K562 (cell line): Measurements from ENCODE around the gene HAUS5. TPM values are rescaled to one million over a fixed set of nuclear protein-coding genes. Genes with fewer than 3 reads are reported as not detected.
A peak's percentile ranks its signal among the peaks of the same experiment; 100 is the strongest.

Source experiments
- ATAC-seq: fragments of 200-7000 bp; cut with Tn5 transposase; 3 replicates; pipeline ENCODE4 v1.9.1; 2020; ENCODE audit warnings: moderate library complexity
- BruUV-seq: library from RNA; stranded (reverse); fragments of 400-500 nt; replicated peaks from 2 replicates; lab custom pipeline; 2021; lab: Mats Ljungman, UMichigan
- CTCF ChIA-PET: fragments of 300-600 bp; formaldehyde crosslinking; extraction: SDS; loops from one replicate; lab custom pipeline; 2021; ENCODE audit warnings: low intra/inter-chr PET ratio; lab: Yijun Ruan, JAX
- POLR2A ChIA-PET: fragments of 300-600, 350-650 bp; sonication (Branson Sonifier 250); formaldehyde crosslinking; extraction: SDS; loops from one replicate; lab custom pipeline; 2021; ENCODE audit warnings: antibody characterized with exemption, inconsistent platforms; lab: Yijun Ruan, JAX
- DNase-seq, 4 experiments: peaks; one replicate each; pipeline versions ENCODE4 v3.0.0 to v3.0.0-alpha.2; 2011 to 2018; ENCODE audit warnings: low spot score in 3 of 4, mixed read lengths in 3 of 4; ENCODE audit errors: extremely low read depth in 1 of 4
- FAIRE-seq: peaks from 2 replicates; lab custom pipeline; 2011; peaks lifted over from hg19 to GRCh38; lab: Jason Lieb, UNC
- H2AFZ ChIP-seq: 2 replicates; pipeline ENCODE4 v1.6.0; 2011; ENCODE audit warnings: low read depth, low read length, control low read depth, inconsistent platforms
- H3K27ac ChIP-seq: fragments of 200-600 bp; 3 replicates; pipeline ENCODE4 v1.8.0; 2011; ENCODE audit warnings: low read depth, mild to moderate bottlenecking, control low read depth, inconsistent platforms, low read length, moderate library complexity, mixed read lengths; ENCODE audit errors: extremely low read depth
- H3K27me3 ChIP-seq, 2 experiments: fragments of 300-600 bp in 1 of 2; 2 replicates in 1 of 2; 3 replicates in 1 of 2; pipeline versions ENCODE4 v1.6.0 to v1.8.0; 2011; ENCODE audit warnings: inconsistent platforms in 2 of 2, low read length in 2 of 2, mild to moderate bottlenecking in 1 of 2, mixed read lengths in 1 of 2, moderate library complexity in 1 of 2; ENCODE audit not compliant: control insufficient read depth in 2 of 2, insufficient read depth in 2 of 2
- H3K36me3 ChIP-seq: fragments of 300-600 bp; 3 replicates; pipeline ENCODE4 v1.8.0; 2011; ENCODE audit warnings: mild to moderate bottlenecking, low read length, inconsistent platforms; ENCODE audit not compliant: control insufficient read depth, insufficient read depth
- H3K4me1 ChIP-seq, 2 experiments: fragments of 200-600 bp in 1 of 2; replicated peaks in 1 of 2; 2 replicates in 1 of 2; 3 replicates in 1 of 2; pipeline versions ENCODE4 v1.5.1 to v1.8.0; 2011; ENCODE audit warnings: inconsistent platforms in 2 of 2, low read length in 2 of 2, mild to moderate bottlenecking in 1 of 2, mixed read lengths in 1 of 2, moderate library complexity in 1 of 2; ENCODE audit not compliant: control insufficient read depth in 2 of 2, insufficient read depth in 2 of 2
- H3K4me2 ChIP-seq: 2 replicates; pipeline ENCODE4 v1.6.1; 2011; ENCODE audit warnings: low read length, control low read depth, inconsistent platforms, mixed read lengths; ENCODE audit not compliant: insufficient read depth
- H3K4me3 ChIP-seq: fragments of 200-600 bp; sonication (generic), shearing (Covaris generic); 2 replicates; pipeline ENCODE4 v1.5.1; 2016; ENCODE audit warnings: control low read depth, inconsistent platforms
- H3K79me2 ChIP-seq: fragments of 200-600 bp; 3 replicates; pipeline ENCODE4 v1.8.0; 2011; ENCODE audit warnings: low read length, inconsistent platforms; ENCODE audit not compliant: control insufficient read depth, insufficient read depth
- H3K9ac ChIP-seq, 2 experiments: 2 replicates each; pipeline versions ENCODE4 v1.6.0 to v1.6.1; 2011; ENCODE audit warnings: low read depth in 2 of 2, low read length in 2 of 2, control low read depth in 1 of 2, inconsistent platforms in 1 of 2, mild to moderate bottlenecking in 1 of 2, mixed read lengths in 1 of 2; ENCODE audit not compliant: insufficient read depth in 1 of 2
- H3K9me1 ChIP-seq: one replicate; pipeline ENCODE4 v1.6.0; 2011; ENCODE audit warnings: inconsistent platforms, mild to moderate bottlenecking, low read length, moderate library complexity; ENCODE audit not compliant: control insufficient read depth, insufficient read depth
- H3K9me3 ChIP-seq: replicated peaks from 2 replicates; pipeline ENCODE4 v1.5.1; 2011; ENCODE audit warnings: low read depth, low read length, inconsistent platforms; ENCODE audit not compliant: control insufficient read depth, insufficient read depth
- H4K20me1 ChIP-seq: replicated peaks from 2 replicates; pipeline ENCODE4 v1.6.1; 2011; ENCODE audit warnings: low read length, inconsistent platforms, mixed read lengths; ENCODE audit not compliant: control insufficient read depth, insufficient read depth
- DPF2 ChIP-seq: fragments of 450-650 bp; IDR thresholded peaks from 2 replicates; pipeline ENCODE4 v1.6.1; 2016
- GABPB2 ChIP-seq: fragments of 250-450 bp; sonication (Bioruptor Pico); conservative IDR thresholded peaks from 2 replicates; pipeline ENCODE4 v1.5.1; 2021; ENCODE audit warnings: mild to moderate bottlenecking
- RBFOX2 ChIP-seq: fragments of 200-400 bp; formaldehyde crosslinking; IDR thresholded peaks from 2 replicates; pipeline ENCODE4 v1.6.1; 2017; ENCODE audit warnings: low read depth, mild to moderate bottlenecking, low read length, moderate library complexity
- RFX5 ChIP-seq: IDR thresholded peaks from 2 replicates; pipeline ENCODE4 v1.6.1; 2011; ENCODE audit warnings: low read depth, mild to moderate bottlenecking, improper control_type of control experiment, low read length
- WGBS: fragments of 100-300 bp; shearing (Covaris generic); methylation state at CpG from one replicate; pipeline ENCODE4 v1.1.6; 2016; ENCODE audit warnings: low coverage, mixed read lengths; ENCODE audit not compliant: insufficient coverage; ENCODE audit errors: missing lambda C conversion rate; 5-methylcytosine and 5-hydroxymethylcytosine counted together
- in situ Hi-C: fragments of 300-500 bp; cut with MboI; formaldehyde crosslinking; loops from 4 replicates; pipeline ENCODE4 v1.15.0; 2018; ENCODE audit warnings: inconsistent platforms, mixed read lengths
- intact Hi-C: fragments of 100-400 bp; cut with micrococcal nuclease; formaldehyde crosslinking; loops from 2 replicates; pipeline ENCODE4 v1.14.2; 2022
- polyA plus RNA-seq, 8 experiments: library from polyadenylated mRNA; depleted of rRNA in 4 of 8; stranded (reverse) in 5 of 8; unstranded in 3 of 8; fragments of >200 nt; fragmentation: Nextera tagmentation in 2 of 8; fragmentation: Illumina TruSeq in 1 of 8; extraction: Ambion mirVana in 2 of 8; extraction: Trizol in 1 of 8; gene quantifications; 2 replicates each; pipeline versions ENCODE4 v1.2.1 to v1.2.3, GENCODE V29; 2011 to 2014; ENCODE audit warnings: inconsistent platforms in 1 of 8, missing spikeins in 1 of 8
- total RNA-seq, 7 experiments: library from RNA; depleted of rRNA in 6 of 7; stranded (reverse); fragments of >200 nt in 6 of 7; fragmentation: Illumina TruSeq in 2 of 7; extraction: Trizol in 2 of 7; gene quantifications; 2 replicates each; pipeline versions ENCODE4 v1.2.1 to v1.2.3, GENCODE V29; 2011 to 2021; ENCODE audit warnings: low replicate concordance in 1 of 7

HAUS5 gene
- total and polyA plus RNA-seq, 9 of the 15 experiments (the other 6 are each of a cell fraction or from before 2014, with no cell fraction given) = 3.5 to 41.3 (median 14.2) TPM

- H3K4me2 ChIP-seq = peak overlapping the region; percentile 98
- peaks cover 7 to 32% of the 10 kb centered on the region in 2 experiments; a peak in 3 of 5 replicates for H3K4me1 ChIP-seq
- H3K4me3 ChIP-seq = no peak overlapping the region; the same call in 1 of the 2 replicates
- peak overlapping the region; percentile 97; a peak in 1 of 4 replicates for H3K9ac ChIP-seq
- H3K9me1 ChIP-seq = no peaks in the 10 kb centered on the region
- intact Hi-C loops = no loop called here
- ChIA-PET POLR2A (interaction anchor here (0.5 to 1.8 kb wide), 7 partner anchors 10 to 319 kb away, joined by 3 to 7 read pairs (median 4); partner anchors contain the start of genes COX6B1 and ETV2), CTCF (interaction anchor here (0.6 kb wide), 1 partner anchor 537 kb away, joined by 3 read pairs; no protein-coding TSS in a partner anchor)
- WGBS = 67% methylated on average over 1 of the region's 1 CpG
- no peaks in the 10 kb centered on the region for H3K9me3 ChIP-seq
- no peaks in the 10 kb centered on the region for H3K27me3 ChIP-seq
- peaks cover 34% of the 10 kb centered on the region; the same call in 2 of the 3 replicates for H3K36me3 ChIP-seq
- no peak overlapping the region for H3K27ac ChIP-seq
- BruUV-seq = no TSS peak
- peaks cover 7% of the 10 kb centered on the region for H3K79me2 ChIP-seq
- H2AFZ ChIP-seq = no peak overlapping the region
- in situ Hi-C loops = no loop called here
- FAIRE-seq = no peak
- H4K20me1 ChIP-seq = no peaks in the 10 kb centered on the region
- TF ChIP-seq DPF2 = no peak
- 0 out of 2 replicates have a peak, but pooled peaks have one; percentile 8 for TF ChIP-seq RFX5
- ATAC-seq = no peak
- DNase-seq = no peak
Observed at GRCh38 chr19:35613574-35613973, 1.0 kb downstream of the HAUS5 start.

GRCh38 chr19:35615036-35615435 lies 2.5 kb downstream of the HAUS5 start:
- Histone ChIP-seq H3K9me1 (no peaks in the 10 kb centered on the region), H3K9me3 (no peaks in the 10 kb centered on the region), H3K4me3 (no peak overlapping the region), H3K36me3 (peaks cover 40% of the 10 kb centered on the region; the same call in 2 of the 3 replicates), H3K9ac (peak overlapping the region in 1 of 2 experiments; percentile 52; a peak in 1 of 4 replicates), H3K79me2 (peaks cover 7% of the 10 kb centered on the region), H4K20me1 (no peaks in the 10 kb centered on the region), H3K27ac (no peak overlapping the region), H3K27me3 (no peaks in the 10 kb centered on the region), H3K4me2 (no peak overlapping the region), H3K4me1 (peaks cover 7 to 45% of the 10 kb centered on the region in 2 experiments; a peak in 3 of 5 replicates), H2AFZ (no peak overlapping the region)
- intact Hi-C loops = no loop called here
- ATAC-seq (no peak), FAIRE-seq (no peak), DNase-seq (no peak)
- in situ Hi-C loops = no loop called here
- TF ChIP-seq RBFOX2 (0 out of 2 replicates have a peak, but pooled peaks have one; percentile 17), GABPB2 (CRISPR knock-in tag) (no peak)
- ChIA-PET CTCF (no interaction called here), POLR2A (interaction anchor here (0.6 to 1.6 kb wide), 2 partner anchors 9 to 28 kb away, joined by 3 to 4 read pairs; no protein-coding TSS in a partner anchor)
- no TSS peak for BruUV-seq
- WGBS = 93% methylated on average over 17 of the region's 17 CpGs
